Endothelial cell (in vitro differentiated cells): ENCODE results near the gene PIGT. TPM values are rescaled to one million over a fixed set of nuclear protein-coding genes. Genes with fewer than 3 reads are reported as not detected.

Experiments
- DNase-seq: peaks from one replicate; pipeline ENCODE4 v3.0.0; 2021; ENCODE audit warnings: low spot score
- H3K27ac Mint-ChIP-seq: one replicate; pipeline ENCODE4 v1.8.0; 2021; ENCODE audit warnings: mixed read lengths, inconsistent platforms; ENCODE audit not compliant: unreplicated experiment
- H3K27me3 Mint-ChIP-seq: one replicate; pipeline ENCODE4 v1.8.0; 2021; ENCODE audit warnings: mild to moderate bottlenecking, moderate library complexity, mixed read lengths, inconsistent platforms; ENCODE audit not compliant: unreplicated experiment
- H3K36me3 Mint-ChIP-seq: one replicate; pipeline ENCODE4 v1.8.0; 2021; ENCODE audit warnings: mild to moderate bottlenecking, low read depth, mixed read lengths, inconsistent platforms; ENCODE audit not compliant: unreplicated experiment
- H3K4me1 Mint-ChIP-seq: one replicate; pipeline ENCODE4 v1.8.0; 2021; ENCODE audit warnings: mild to moderate bottlenecking, mixed read lengths, inconsistent platforms; ENCODE audit not compliant: unreplicated experiment
- H3K4me3 Mint-ChIP-seq: one replicate; pipeline ENCODE4 v1.8.0; 2021; ENCODE audit warnings: mild to moderate bottlenecking, mixed read lengths, inconsistent platforms; ENCODE audit not compliant: unreplicated experiment
- H3K9me3 Mint-ChIP-seq: one replicate; pipeline ENCODE4 v1.8.0; 2021; ENCODE audit warnings: mixed read lengths, inconsistent platforms; ENCODE audit not compliant: unreplicated experiment
- total RNA-seq: library from RNA; stranded (reverse); fragmentation: NEBNext Ultra II Directional; extraction: Animal tissue kit (Norgen Biotek cat#: 25700); gene quantifications from one replicate; pipeline ENCODE4 v1.2.1, GENCODE V29; 2021; ENCODE audit not compliant: unreplicated experiment
- TF ChIP-seq, protein P1 (sequence below): fragments of 200-600 bp; sonication (generic); IDR thresholded peaks from one replicate; pipeline ENCODE4 v1.5.0; 2021; ENCODE audit warnings: antibody characterized with exemption; ENCODE audit not compliant: unreplicated experiment

Gene PIGT
- total RNA-seq, 1 donor from 2014 or later, result 68.6 TPM

DNA sequence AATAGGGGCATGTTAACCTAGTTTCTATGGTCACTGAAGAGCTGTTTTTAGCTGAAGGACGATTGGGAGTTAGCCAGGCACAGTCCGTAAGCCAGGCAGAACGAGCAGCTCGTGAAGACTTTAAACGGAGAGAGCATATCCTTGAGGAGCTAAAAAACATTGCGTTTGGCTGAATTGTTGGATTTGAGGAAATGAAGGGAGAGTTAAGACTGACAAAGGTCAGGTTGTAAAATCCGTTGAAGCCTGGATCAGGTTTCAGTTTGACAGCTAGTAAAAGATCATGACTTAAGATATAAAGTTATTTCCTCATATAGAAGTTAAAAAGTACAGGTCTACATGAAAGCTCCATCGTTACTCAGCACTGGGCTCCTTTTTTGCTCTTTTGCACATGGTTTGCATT, 5.1 kb upstream of the PIGT start:
- Mint-ChIP-seq H3K4me1 (peaks cover 6% of the 10 kb centered on the region), H3K9me3 (no peaks in the 10 kb centered on the region), H3K36me3 (peaks cover 3% of the 10 kb centered on the region), H3K4me3 (no peak overlapping the region), H3K27me3 (peaks cover 11% of the 10 kb centered on the region), H3K27ac (no peak overlapping the region)
- DNase-seq, result no peak
- TF ChIP-seq, protein P1, sequence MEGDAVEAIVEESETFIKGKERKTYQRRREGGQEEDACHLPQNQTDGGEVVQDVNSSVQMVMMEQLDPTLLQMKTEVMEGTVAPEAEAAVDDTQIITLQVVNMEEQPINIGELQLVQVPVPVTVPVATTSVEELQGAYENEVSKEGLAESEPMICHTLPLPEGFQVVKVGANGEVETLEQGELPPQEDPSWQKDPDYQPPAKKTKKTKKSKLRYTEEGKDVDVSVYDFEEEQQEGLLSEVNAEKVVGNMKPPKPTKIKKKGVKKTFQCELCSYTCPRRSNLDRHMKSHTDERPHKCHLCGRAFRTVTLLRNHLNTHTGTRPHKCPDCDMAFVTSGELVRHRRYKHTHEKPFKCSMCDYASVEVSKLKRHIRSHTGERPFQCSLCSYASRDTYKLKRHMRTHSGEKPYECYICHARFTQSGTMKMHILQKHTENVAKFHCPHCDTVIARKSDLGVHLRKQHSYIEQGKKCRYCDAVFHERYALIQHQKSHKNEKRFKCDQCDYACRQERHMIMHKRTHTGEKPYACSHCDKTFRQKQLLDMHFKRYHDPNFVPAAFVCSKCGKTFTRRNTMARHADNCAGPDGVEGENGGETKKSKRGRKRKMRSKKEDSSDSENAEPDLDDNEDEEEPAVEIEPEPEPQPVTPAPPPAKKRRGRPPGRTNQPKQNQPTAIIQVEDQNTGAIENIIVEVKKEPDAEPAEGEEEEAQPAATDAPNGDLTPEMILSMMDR, result no peak

DNA sequence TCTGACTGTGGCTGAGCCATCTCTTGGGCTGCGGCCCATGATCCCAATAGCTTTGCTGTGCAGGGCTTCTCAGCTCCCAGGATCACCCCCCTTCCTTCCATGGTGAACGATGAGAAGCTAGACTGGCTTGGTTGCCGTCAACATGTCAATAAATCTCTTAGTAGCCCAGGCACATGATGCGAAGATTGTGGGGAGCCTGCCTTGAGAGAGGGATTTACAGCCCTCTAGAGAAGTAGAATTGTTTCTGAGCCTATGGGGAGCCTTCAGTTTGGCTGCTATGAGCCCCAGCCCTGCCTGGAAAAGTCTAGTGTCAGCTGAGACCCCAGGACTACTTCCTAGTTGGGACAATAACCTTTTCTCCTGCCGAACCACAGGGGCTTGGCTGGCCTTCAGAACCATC, 3.3 kb upstream of the PIGT start:
- no peak for DNase-seq
- no peak overlapping the region for H3K4me3 Mint-ChIP-seq
- H3K27ac Mint-ChIP-seq, result no peak overlapping the region
- peaks cover 6% of the 10 kb centered on the region for H3K27me3 Mint-ChIP-seq
- TF ChIP-seq, protein P1, result no peak
- no peaks in the 10 kb centered on the region for H3K9me3 Mint-ChIP-seq
- H3K36me3 Mint-ChIP-seq, result peaks cover 3% of the 10 kb centered on the region
- H3K4me1 Mint-ChIP-seq, result peaks cover 9% of the 10 kb centered on the region

DNA sequence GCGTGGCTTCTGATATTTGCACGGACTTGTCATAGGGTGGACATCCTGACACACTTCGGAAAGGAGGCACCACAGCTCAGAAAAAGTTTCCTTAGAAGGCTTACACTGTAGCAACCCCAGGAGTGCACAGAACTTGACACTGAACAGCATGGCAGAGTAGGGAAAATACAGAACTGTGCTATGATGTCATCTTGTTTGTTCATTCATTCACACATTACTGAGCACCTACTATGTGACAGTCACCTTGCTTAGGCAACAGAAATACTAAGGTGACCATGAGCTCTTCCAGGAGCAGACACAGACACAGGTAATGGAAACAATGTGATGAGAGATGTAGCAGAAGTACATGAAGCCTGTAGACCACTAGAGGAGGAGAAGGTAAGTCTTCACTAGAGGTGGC, 2.5 kb upstream of the PIGT start:
- peaks cover 9% of the 10 kb centered on the region for H3K4me1 Mint-ChIP-seq
- H3K36me3 Mint-ChIP-seq, result peaks cover 10% of the 10 kb centered on the region
- peaks cover 5% of the 10 kb centered on the region for H3K27me3 Mint-ChIP-seq
- no peak for DNase-seq
- H3K4me3 Mint-ChIP-seq, result no peak overlapping the region
- no peaks in the 10 kb centered on the region for H3K9me3 Mint-ChIP-seq
- TF ChIP-seq, protein P1, result no peak
- H3K27ac Mint-ChIP-seq, result no peak overlapping the region

DNA sequence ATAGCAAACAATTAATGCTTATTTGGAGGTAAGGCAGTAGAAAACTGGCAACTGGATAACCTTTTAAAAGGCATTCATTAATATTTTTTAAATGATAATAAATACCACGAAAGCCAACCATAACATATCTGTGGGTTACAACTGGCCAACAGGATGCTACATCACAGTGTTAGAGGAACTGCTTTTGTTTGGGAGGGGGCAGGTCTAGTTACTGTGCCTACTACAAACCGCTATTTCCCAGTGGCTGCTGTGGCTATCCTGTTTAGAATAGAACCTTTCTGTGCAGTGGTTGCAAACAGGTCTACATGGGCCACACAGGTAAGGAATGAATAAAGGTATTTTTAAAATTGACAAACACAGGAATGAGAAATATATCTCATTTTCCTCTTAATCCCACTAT, 976 bp downstream of the PIGT start:
- no peak for DNase-seq
- H3K27me3 Mint-ChIP-seq, result peaks cover 4% of the 10 kb centered on the region
- H3K4me1 Mint-ChIP-seq, result peaks cover 11% of the 10 kb centered on the region
- no peaks in the 10 kb centered on the region for H3K9me3 Mint-ChIP-seq
- peak overlapping the region; percentile 40 for H3K27ac Mint-ChIP-seq
- peak overlapping the region; percentile 95 for H3K4me3 Mint-ChIP-seq
- peaks cover 27% of the 10 kb centered on the region for H3K36me3 Mint-ChIP-seq
- TF ChIP-seq, protein P1, result no peak

DNA sequence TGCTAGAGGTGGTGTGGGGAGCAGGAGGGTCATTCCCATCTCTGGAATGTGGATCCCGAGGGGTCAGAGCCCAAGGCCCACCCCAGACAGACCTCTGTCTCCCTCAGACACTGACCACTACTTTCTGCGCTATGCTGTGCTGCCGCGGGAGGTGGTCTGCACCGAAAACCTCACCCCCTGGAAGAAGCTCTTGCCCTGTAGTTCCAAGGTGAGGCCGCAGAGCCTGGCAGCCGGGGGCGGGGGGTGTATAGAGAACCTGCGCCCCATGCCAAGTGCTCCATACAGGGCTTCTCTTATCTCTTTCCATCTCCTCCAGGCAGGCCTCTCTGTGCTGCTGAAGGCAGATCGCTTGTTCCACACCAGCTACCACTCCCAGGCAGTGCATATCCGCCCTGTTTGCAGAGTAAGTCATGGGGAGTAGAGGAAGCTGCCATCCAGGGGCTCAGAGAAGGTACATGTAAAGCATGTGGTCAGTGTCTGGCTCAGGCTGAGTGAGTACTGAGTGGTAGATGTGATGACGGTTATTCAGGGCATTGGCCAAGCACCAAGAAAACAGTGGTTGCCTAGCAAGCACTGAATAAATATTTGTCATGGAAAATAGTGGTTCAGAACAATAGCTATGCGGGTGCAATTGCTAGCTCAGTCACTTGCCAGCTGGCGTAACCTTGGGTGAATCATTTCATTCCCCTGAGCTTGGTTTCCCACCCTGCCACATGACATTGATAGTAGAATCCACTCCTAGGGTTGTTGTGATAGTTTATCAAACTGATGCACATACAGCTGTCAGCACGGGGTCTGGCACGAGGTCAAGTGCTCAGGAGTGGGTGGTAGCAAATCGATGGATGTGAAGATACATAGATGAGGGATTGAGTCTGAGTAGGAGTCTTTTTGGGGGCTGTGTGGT, 3.5 kb downstream of the PIGT start:
- Mint-ChIP-seq H3K27ac (no peak overlapping the region), H3K27me3 (peaks cover 4% of the 10 kb centered on the region), H3K36me3 (peaks cover 27% of the 10 kb centered on the region), H3K4me3 (no peak overlapping the region), H3K4me1 (peaks cover 11% of the 10 kb centered on the region), H3K9me3 (no peaks in the 10 kb centered on the region)
- TF ChIP-seq, protein P1, result no peak
- no peak for DNase-seq
